GM18519 (cell line): ENCODE results near the gene DHX15.

ENCODE experiments used
- ATAC-seq: cut with Tn5 transposase; IDR thresholded peaks from one replicate; pipeline ENCODE4 v1.9.1; 2021; ENCODE audit warnings: mild to moderate bottlenecking, moderate library complexity; ENCODE audit not compliant: unreplicated experiment, low FRiP score

DHX15 gene

GRCh38 chr4:24496597-24496996 is 87.8 kb downstream of the DHX15 start:
- no peak for ATAC-seq

GRCh38 chr4:24495388-24495787 is 89.0 kb downstream of the DHX15 start:
- ATAC-seq = no peak

- ATAC-seq = no peak
These were observed 94.5 kb downstream of the DHX15 start for GRCh38 chr4:24489870-24490269.

GRCh38 chr4:24488399-24489164 is 95.8 kb downstream of the DHX15 start:
- peak; percentile 78 for ATAC-seq

- no peak for ATAC-seq
These were observed 101.5 kb downstream of the DHX15 start for GRCh38 chr4:24482871-24483270.

GRCh38 chr4:24477919-24478318 is 106.4 kb downstream of the DHX15 start:
- no peak for ATAC-seq
